ENCODE results near the gene INTS11. TPM values are rescaled to one million over a fixed set of nuclear protein-coding genes. Genes with fewer than 3 reads are reported as not detected.

Gene INTS11
- total and polyA plus RNA-seq, 10 of the 15 experiments (the other 5 are each of a cell fraction or from before 2014, with no cell fraction given), result 2.5 to 117 (median 77.7) TPM

DNA sequence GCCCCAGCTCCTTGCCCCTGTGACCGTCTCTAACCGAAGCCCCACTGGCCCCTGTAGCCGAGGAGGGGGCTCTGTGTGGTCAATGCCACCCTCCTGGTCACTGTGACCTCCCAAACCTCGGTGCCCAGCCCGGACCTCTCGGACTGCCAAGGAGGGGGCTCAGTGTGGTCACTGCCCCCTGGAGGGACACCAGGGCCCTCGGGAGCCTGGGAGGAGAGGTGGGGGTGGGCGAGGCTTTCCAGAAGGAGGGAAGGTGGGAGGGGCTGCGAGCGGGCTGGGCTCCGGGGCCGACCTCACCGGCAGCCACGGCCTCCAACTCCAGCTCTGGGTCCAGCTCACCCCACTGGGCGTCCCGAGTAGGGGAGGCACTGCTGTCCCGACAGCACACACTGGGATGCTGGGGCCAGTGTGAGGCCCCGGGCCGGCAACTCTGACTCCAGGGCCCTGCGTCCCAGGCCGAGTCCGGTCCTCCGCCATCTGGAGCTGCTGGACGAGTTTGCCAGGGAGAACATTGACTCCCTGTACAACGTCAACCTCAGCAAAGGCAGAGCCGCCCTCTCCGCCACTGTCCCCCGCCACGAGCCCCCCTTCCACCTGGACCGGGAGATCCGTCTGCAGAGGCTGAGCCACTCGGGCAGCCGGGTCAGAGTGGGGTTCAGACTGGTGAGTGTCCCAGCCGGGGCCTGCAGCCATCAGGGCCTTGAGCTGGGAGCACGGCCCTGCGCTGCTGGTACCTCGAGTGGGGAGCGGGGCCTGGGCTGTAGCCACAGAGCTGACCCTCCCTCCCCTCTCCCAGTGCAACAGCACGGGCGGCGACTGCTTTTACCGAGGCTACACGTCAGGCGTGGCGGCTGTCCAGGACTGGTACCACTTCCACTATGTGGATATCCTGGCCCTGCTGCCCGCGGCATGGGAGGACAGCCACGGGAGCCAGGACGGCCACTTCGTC, 37.9 kb downstream of the INTS11 start (continued):
- TF ChIP-seq, protein P1, sequence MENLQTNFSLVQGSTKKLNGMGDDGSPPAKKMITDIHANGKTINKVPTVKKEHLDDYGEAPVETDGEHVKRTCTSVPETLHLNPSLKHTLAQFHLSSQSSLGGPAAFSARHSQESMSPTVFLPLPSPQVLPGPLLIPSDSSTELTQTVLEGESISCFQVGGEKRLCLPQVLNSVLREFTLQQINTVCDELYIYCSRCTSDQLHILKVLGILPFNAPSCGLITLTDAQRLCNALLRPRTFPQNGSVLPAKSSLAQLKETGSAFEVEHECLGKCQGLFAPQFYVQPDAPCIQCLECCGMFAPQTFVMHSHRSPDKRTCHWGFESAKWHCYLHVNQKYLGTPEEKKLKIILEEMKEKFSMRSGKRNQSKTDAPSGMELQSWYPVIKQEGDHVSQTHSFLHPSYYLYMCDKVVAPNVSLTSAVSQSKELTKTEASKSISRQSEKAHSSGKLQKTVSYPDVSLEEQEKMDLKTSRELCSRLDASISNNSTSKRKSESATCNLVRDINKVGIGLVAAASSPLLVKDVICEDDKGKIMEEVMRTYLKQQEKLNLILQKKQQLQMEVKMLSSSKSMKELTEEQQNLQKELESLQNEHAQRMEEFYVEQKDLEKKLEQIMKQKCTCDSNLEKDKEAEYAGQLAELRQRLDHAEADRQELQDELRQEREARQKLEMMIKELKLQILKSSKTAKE (IDR thresholded peaks at IDR 0.05; ENCODE audit: low read depth, poor library complexity, severe bottlenecking), result no peak

DNA sequence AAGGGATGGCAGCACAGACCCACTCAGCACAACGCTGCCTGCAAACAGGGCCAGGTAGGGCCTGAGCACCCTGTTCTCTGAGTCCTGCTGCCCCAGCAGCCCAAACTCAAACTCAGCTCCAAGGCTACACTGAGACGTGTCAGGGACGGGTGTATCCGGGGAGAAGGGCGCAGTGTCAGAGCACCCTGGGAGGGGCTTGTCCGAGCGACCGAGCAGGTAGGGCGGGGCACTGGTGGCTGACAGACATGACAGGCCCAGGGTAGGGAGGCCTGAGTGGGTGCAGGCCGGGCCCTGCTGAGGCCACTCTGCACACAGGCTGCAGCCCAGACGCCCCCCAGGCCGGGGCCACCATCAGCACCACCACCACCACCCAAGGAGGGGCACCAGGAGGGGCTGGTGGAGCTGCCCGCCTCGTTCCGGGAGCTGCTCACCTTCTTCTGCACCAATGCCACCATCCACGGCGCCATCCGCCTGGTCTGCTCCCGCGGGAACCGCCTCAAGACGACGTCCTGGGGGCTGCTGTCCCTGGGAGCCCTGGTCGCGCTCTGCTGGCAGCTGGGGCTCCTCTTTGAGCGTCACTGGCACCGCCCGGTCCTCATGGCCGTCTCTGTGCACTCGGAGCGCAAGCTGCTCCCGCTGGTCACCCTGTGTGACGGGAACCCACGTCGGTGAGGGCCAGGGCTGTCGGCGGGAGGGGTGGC, 38.7 kb downstream of the INTS11 start:
- FAIRE-seq, result no peak
- no peaks in the 10 kb centered on the region for H3K79me2 ChIP-seq (ENCODE audit: control insufficient read depth, insufficient read depth, low read length)
- H3K27ac ChIP-seq (ENCODE audit: control insufficient read depth, insufficient read depth), result no peak overlapping the region
- no peaks in the 10 kb centered on the region for H3K36me3 ChIP-seq (ENCODE audit: control insufficient read depth in 2 of 2, insufficient read depth in 2 of 2, low read length in 1 of 2)
- no peak overlapping the region for H2AFZ ChIP-seq (ENCODE audit: control insufficient read depth, low read depth, low read length)
- no peak; the same call in none of the 3 replicates for ATAC-seq
- RAD21 ChIA-PET (ENCODE audit: unreplicated experiment), result no interaction called here
- no peaks in the 10 kb centered on the region for H4K20me1 ChIP-seq (ENCODE audit: control insufficient read depth, insufficient read depth)
- H3K4me1 ChIP-seq (ENCODE audit: control insufficient read depth, insufficient read depth, low read length), result no peaks in the 10 kb centered on the region
- in situ Hi-C loops (cut with MboI), result no loop called here
- no peak for DNase-seq (ENCODE audit: low read depth, low spot score)
- no peak overlapping the region for H3K9ac ChIP-seq (ENCODE audit: control insufficient read depth, insufficient read depth, low read length)
- WGBS (ENCODE audit: insufficient coverage, insufficient replicate concordance, low lambda C conversion rate, missing lambda C conversion rate), result 34% methylated on average over 34 of the region's 37 CpGs
- POLR2A ChIA-PET, result no interaction called here
- BruUV-seq (replicated peaks), result no TSS peak
- CTCF ChIA-PET, result interaction anchor here (2.5 kb wide), 1 partner anchor 163 kb away, joined by 12 read pairs; no protein-coding TSS in a partner anchor
- H3K9me3 ChIP-seq (replicated peaks; ENCODE audit: control insufficient read depth, insufficient read depth, low read length), result no peaks in the 10 kb centered on the region
- no peaks in the 10 kb centered on the region for H3K27me3 ChIP-seq (replicated peaks in 1 of 2; ENCODE audit: control insufficient read depth in 2 of 2, insufficient read depth in 2 of 2, low read length in 1 of 2)
- no peak overlapping the region for H3K4me2 ChIP-seq (ENCODE audit: control insufficient read depth, insufficient read depth)
- intact Hi-C loops (cut with micrococcal nuclease; ENCODE audit: unreplicated experiment), result no loop called here
- TF ChIP-seq, protein P2, sequence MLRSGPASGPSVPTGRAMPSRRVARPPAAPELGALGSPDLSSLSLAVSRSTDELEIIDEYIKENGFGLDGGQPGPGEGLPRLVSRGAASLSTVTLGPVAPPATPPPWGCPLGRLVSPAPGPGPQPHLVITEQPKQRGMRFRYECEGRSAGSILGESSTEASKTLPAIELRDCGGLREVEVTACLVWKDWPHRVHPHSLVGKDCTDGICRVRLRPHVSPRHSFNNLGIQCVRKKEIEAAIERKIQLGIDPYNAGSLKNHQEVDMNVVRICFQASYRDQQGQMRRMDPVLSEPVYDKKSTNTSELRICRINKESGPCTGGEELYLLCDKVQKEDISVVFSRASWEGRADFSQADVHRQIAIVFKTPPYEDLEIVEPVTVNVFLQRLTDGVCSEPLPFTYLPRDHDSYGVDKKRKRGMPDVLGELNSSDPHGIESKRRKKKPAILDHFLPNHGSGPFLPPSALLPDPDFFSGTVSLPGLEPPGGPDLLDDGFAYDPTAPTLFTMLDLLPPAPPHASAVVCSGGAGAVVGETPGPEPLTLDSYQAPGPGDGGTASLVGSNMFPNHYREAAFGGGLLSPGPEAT (IDR thresholded peaks at IDR 0.05; ENCODE audit: low read depth), result no peak
- no peak for TF ChIP-seq HDGF (IDR thresholded peaks at IDR 0.05)
- no peak for TF ChIP-seq ZZZ3 (IDR thresholded peaks at IDR 0.05; ENCODE audit: control insufficient read depth, insufficient read length, low read depth)
- TF ChIP-seq YY1 (IDR thresholded peaks at IDR 0.05; ENCODE audit: low read depth, low read length), result no peak
- no peak for TF ChIP-seq WRNIP1 (IDR thresholded peaks at IDR 0.05; ENCODE audit: borderline replicate concordance, low read depth, low read length)
- TF ChIP-seq RAD51 (IDR thresholded peaks at IDR 0.05), result no peak
- no peak for TF ChIP-seq SREBF1 (IDR thresholded peaks at IDR 0.05; ENCODE audit: low read length)
- TF ChIP-seq MYB (IDR thresholded peaks at IDR 0.05; ENCODE audit: borderline replicate concordance, low read depth, low read length), result no peak
- TF ChIP-seq, protein P3, sequence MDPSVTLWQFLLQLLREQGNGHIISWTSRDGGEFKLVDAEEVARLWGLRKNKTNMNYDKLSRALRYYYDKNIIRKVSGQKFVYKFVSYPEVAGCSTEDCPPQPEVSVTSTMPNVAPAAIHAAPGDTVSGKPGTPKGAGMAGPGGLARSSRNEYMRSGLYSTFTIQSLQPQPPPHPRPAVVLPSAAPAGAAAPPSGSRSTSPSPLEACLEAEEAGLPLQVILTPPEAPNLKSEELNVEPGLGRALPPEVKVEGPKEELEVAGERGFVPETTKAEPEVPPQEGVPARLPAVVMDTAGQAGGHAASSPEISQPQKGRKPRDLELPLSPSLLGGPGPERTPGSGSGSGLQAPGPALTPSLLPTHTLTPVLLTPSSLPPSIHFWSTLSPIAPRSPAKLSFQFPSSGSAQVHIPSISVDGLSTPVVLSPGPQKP (IDR thresholded peaks at IDR 0.05; ENCODE audit: low read depth, low read length), result no peak
- no peak for TF ChIP-seq ZNF207 (IDR thresholded peaks at IDR 0.05; ENCODE audit: borderline replicate concordance)
- TF ChIP-seq FOXM1 (IDR thresholded peaks at IDR 0.05; ENCODE audit: low read depth, low read length), result no peak
- SMC1A ChIA-PET (ENCODE audit: uncharacterized antibody, unreplicated experiment), result no interaction called here
- H3K4me3 ChIP-seq, result no peak overlapping the region
